A549 (cell line): ENCODE data around the gene TSPAN3. TPM values are rescaled to one million over a fixed set of nuclear protein-coding genes. Genes with fewer than 3 reads are reported as not detected.

Experiments
- ATAC-seq, 2 experiments: fragments of 200-7000 bp in 1 of 2; fragments of >200 bp in 1 of 2; cut with Nextera tagmentation in 1 of 2; cut with Tn5 transposase in 1 of 2; 3 replicates each; pipeline versions ENCODE4 v1.8.0 to v1.9.1; 2018 to 2020; ENCODE audit warnings: mild to moderate bottlenecking in 1 of 2, moderate library complexity in 1 of 2
- CTCF ChIA-PET: fragments of 300-600 bp; sonication (Branson Sonifier 250); formaldehyde crosslinking; extraction: SDS; loops from one replicate; lab custom pipeline; 2021; ENCODE audit warnings: antibody characterized with exemption, inconsistent platforms; lab: Yijun Ruan, JAX
- POLR2A ChIA-PET: fragments of 350-600 bp; formaldehyde crosslinking; extraction: SDS; loops from one replicate; lab custom pipeline; 2021; ENCODE audit warnings: antibody characterized with exemption, inconsistent platforms; lab: Yijun Ruan, JAX
- DNase-seq, 2 experiments: peaks; one replicate each; pipeline versions ENCODE4 v3.0.0 to v3.0.0-alpha.2; 2011 to 2016; ENCODE audit warnings: low read depth in 1 of 2, low spot score in 1 of 2
- FAIRE-seq: peaks from 2 replicates; lab custom pipeline; 2011; peaks lifted over from hg19 to GRCh38; lab: Jason Lieb, UNC
- H3K27ac ChIP-seq, 2 experiments: fragments of >200 bp; sonication (Bioruptor Twin); formaldehyde crosslinking; 3 replicates each; pipeline ENCODE4 v1.5.1; 2016 to 2017
- H3K4me1 ChIP-seq: fragments of >200 bp; sonication (Bioruptor Twin); formaldehyde crosslinking; 3 replicates; pipeline ENCODE4 v1.6.1; 2016
- H3K4me2 ChIP-seq: fragments of >200 bp; sonication (Bioruptor Twin); formaldehyde crosslinking; 3 replicates; pipeline ENCODE4 v1.6.1; 2016
- H3K4me3 ChIP-seq: fragments of >200 bp; sonication (Bioruptor Twin); formaldehyde crosslinking; 3 replicates; pipeline ENCODE4 v1.5.1; 2016
- H3K9me3 ChIP-seq: fragments of >200 bp; sonication (Bioruptor Twin); formaldehyde crosslinking; 3 replicates; pipeline ENCODE4 v1.6.1; 2016
- ATOH8 ChIP-seq: fragments of 250-450 bp; sonication (Bioruptor Pico); IDR thresholded peaks from 2 replicates; pipeline ENCODE4 v1.5.0; 2020; ENCODE audit warnings: low read depth, mild to moderate bottlenecking, moderate library complexity
- BHLHE40 ChIP-seq: IDR thresholded peaks from 2 replicates; pipeline ENCODE4 v1.6.1; 2012; ENCODE audit warnings: low read depth, low read length, inconsistent platforms
- CBX2 ChIP-seq: fragments of 200-600 bp; sonication (generic); IDR thresholded peaks from 2 replicates; pipeline ENCODE4 v1.6.1; 2016; ENCODE audit warnings: low read depth, mild to moderate bottlenecking, borderline replicate concordance
- E2F6 ChIP-seq: IDR thresholded peaks from 2 replicates; pipeline ENCODE4 v1.6.1; 2012; ENCODE audit warnings: low read depth, borderline replicate concordance
- EHF ChIP-seq: fragments of 250-450 bp; sonication (Bioruptor Pico); IDR thresholded peaks from 2 replicates; pipeline ENCODE4 v1.5.0; 2020; ENCODE audit warnings: mild to moderate bottlenecking
- EP300 ChIP-seq, 2 experiments: fragments of >200 bp; sonication (Bioruptor Twin); formaldehyde crosslinking; IDR thresholded peaks; 2 replicates in 1 of 2; 3 replicates in 1 of 2; pipeline ENCODE4 v1.6.1; 2016 to 2017
- FOXS1 ChIP-seq: fragments of 250-450 bp; sonication (Bioruptor Pico); IDR thresholded peaks from 2 replicates; pipeline ENCODE4 v1.5.0; 2020; ENCODE audit warnings: mild to moderate bottlenecking, moderate library complexity
- HOXB13 ChIP-seq: fragments of 250-450 bp; sonication (Bioruptor Pico); IDR thresholded peaks from 2 replicates; pipeline ENCODE4 v1.5.0; 2020; ENCODE audit warnings: low read depth, mild to moderate bottlenecking, moderate library complexity
- JUN ChIP-seq, 2 experiments: fragments of >200 bp; sonication (Bioruptor Twin); formaldehyde crosslinking; IDR thresholded peaks; 2 replicates in 1 of 2; 3 replicates in 1 of 2; pipeline ENCODE4 v1.6.1; 2016 to 2017
- JUNB ChIP-seq: fragments of >200 bp; sonication (Bioruptor Twin); formaldehyde crosslinking; IDR thresholded peaks from 2 replicates; pipeline ENCODE4 v1.6.1; 2016
- KDM5A ChIP-seq: fragments of 200-600 bp; sonication (generic); IDR thresholded peaks from 2 replicates; pipeline ENCODE4 v1.6.1; 2016; ENCODE audit warnings: antibody characterized with exemption, mild to moderate bottlenecking
- MAFK ChIP-seq: fragments of 450-650 bp; IDR thresholded peaks from 2 replicates; pipeline ENCODE4 v1.6.1; 2014; ENCODE audit not compliant: partially characterized antibody
- MAZ ChIP-seq: fragments of 150-350 bp; IDR thresholded peaks from 2 replicates; pipeline ENCODE4 v1.6.1; 2014; ENCODE audit warnings: antibody characterized with exemption, low read depth, low read length, borderline replicate concordance
- NFE2L2 ChIP-seq: fragments of 150-350 bp; conservative IDR thresholded peaks from 2 replicates; pipeline ENCODE4 v1.6.1; 2014; ENCODE audit warnings: low read length
- NPAS2 ChIP-seq: fragments of 250-450 bp; sonication (Bioruptor Pico); IDR thresholded peaks from 2 replicates; pipeline ENCODE4 v1.8.0; 2022; ENCODE audit warnings: mild to moderate bottlenecking, moderate library complexity, borderline replicate concordance
- NR3C1 ChIP-seq: fragments of >200 bp; sonication (Bioruptor Twin); formaldehyde crosslinking; IDR thresholded peaks from 3 replicates; pipeline ENCODE4 v1.6.1; 2017
- POLR2A ChIP-seq: IDR thresholded peaks from 2 replicates; pipeline ENCODE4 v1.6.1; 2012; ENCODE audit warnings: mild to moderate bottlenecking, low read length
- RCOR1 ChIP-seq: fragments of 150-350 bp; IDR thresholded peaks from 2 replicates; pipeline ENCODE4 v1.6.1; 2014; ENCODE audit warnings: antibody characterized with exemption, low read length, low read depth
- RFX5 ChIP-seq: fragments of 450-650 bp; IDR thresholded peaks from 2 replicates; pipeline ENCODE4 v1.7.1; 2014; ENCODE audit warnings: antibody characterized with exemption, mild to moderate bottlenecking, moderate library complexity
- TFCP2L1 ChIP-seq: fragments of 250-450 bp; sonication (Bioruptor Pico); IDR thresholded peaks from 2 replicates; pipeline ENCODE4 v1.5.0; 2021; ENCODE audit warnings: mild to moderate bottlenecking
- ZC3H11A ChIP-seq: fragments of 450-650 bp; IDR thresholded peaks from 2 replicates; pipeline ENCODE4 v1.6.1; 2014; ENCODE audit warnings: antibody characterized with exemption, mild to moderate bottlenecking
- ZNF302 ChIP-seq: fragments of 250-450 bp; sonication (Bioruptor Pico); IDR thresholded peaks from 2 replicates; pipeline ENCODE4 v1.9.0; 2021; ENCODE audit warnings: inconsistent platforms, mild to moderate bottlenecking, moderate library complexity
- ZSCAN20 ChIP-seq: fragments of 250-450 bp; sonication (Bioruptor Pico); IDR thresholded peaks from 2 replicates; pipeline ENCODE4 v1.8.0; 2022; ENCODE audit warnings: mild to moderate bottlenecking, moderate library complexity
- WGBS: methylation state at CpG from one replicate; pipeline ENCODE4 v1.1.6; 2017; ENCODE audit errors: missing lambda C conversion rate; 5-methylcytosine and 5-hydroxymethylcytosine counted together
- polyA plus RNA-seq, 4 experiments: library from polyadenylated mRNA; depleted of rRNA in 3 of 4; stranded (reverse); fragments of >200 nt; fragmentation: RNase III in 1 of 4; extraction: RNeasy Plus Mini Kit Qiagen cat#74134 plus additional on column Dnase treatment in 1 of 4; gene quantifications; 2 replicates in 3 of 4; 3 replicates in 1 of 4; pipeline ENCODE4 v1.2.3, GENCODE V29; 2011 to 2017
- TF ChIP-seq, protein P1 (sequence below): IDR thresholded peaks from 2 replicates; pipeline ENCODE4 v1.6.1; 2012
- TF ChIP-seq, protein P2 (sequence below): fragments of >200 bp; sonication (Bioruptor Twin); formaldehyde crosslinking; IDR thresholded peaks from 3 replicates; pipeline ENCODE4 v1.6.1; 2016
- TF ChIP-seq, protein P3 (sequence below): fragments of >200 bp; sonication (Bioruptor Twin); formaldehyde crosslinking; IDR thresholded peaks from 3 replicates; pipeline ENCODE4 v1.5.1; 2016

Gene TSPAN3
- polyA plus RNA-seq, 2 of the 4 experiments (the other 2 are of a cell fraction) = 362 to 636 TPM

- no peaks in the 10 kb centered on the region for H3K4me1 ChIP-seq
- no peak overlapping the region for H3K27ac ChIP-seq
- no peak overlapping the region for H3K4me2 ChIP-seq
- ATAC-seq (no peak), FAIRE-seq (no peak), DNase-seq (no peak)
- H3K4me3 ChIP-seq = no peak overlapping the region
- POLR2A ChIA-PET = no interaction called here
- CTCF ChIA-PET = interaction anchor here (0.6 to 6.6 kb wide), 6 partner anchors 8 to 606 kb away, joined by 3 to 76 read pairs (median 4); no protein-coding TSS in a partner anchor
- H3K9me3 ChIP-seq = no peaks in the 10 kb centered on the region
- no peak for TF ChIP-seq MAFK
- no peak for TF ChIP-seq EP300 (IDR thresholded peaks at IDR 0.05)
- TF ChIP-seq ATOH8 (CRISPR knock-in tag) = no peak
- TF ChIP-seq NR3C1 = no peak
- TF ChIP-seq, protein P1, sequence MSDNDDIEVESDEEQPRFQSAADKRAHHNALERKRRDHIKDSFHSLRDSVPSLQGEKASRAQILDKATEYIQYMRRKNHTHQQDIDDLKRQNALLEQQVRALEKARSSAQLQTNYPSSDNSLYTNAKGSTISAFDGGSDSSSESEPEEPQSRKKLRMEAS = no peak
- no peak for TF ChIP-seq HOXB13
- no peak for TF ChIP-seq ZSCAN20 (CRISPR knock-in tag)
- TF ChIP-seq NFE2L2 = no peak
- TF ChIP-seq, protein P2, sequence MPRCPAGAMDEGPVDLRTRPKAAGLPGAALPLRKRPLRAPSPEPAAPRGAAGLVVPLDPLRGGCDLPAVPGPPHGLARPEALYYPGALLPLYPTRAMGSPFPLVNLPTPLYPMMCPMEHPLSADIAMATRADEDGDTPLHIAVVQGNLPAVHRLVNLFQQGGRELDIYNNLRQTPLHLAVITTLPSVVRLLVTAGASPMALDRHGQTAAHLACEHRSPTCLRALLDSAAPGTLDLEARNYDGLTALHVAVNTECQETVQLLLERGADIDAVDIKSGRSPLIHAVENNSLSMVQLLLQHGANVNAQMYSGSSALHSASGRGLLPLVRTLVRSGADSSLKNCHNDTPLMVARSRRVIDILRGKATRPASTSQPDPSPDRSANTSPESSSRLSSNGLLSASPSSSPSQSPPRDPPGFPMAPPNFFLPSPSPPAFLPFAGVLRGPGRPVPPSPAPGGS = no peak
- no peak for TF ChIP-seq MAZ
- WGBS = 78% methylated on average over 12 of the region's 12 CpGs
These were observed 43.7 kb downstream of the TSPAN3 start for GRCh38 chr15:77027111-77027696.

DNA sequence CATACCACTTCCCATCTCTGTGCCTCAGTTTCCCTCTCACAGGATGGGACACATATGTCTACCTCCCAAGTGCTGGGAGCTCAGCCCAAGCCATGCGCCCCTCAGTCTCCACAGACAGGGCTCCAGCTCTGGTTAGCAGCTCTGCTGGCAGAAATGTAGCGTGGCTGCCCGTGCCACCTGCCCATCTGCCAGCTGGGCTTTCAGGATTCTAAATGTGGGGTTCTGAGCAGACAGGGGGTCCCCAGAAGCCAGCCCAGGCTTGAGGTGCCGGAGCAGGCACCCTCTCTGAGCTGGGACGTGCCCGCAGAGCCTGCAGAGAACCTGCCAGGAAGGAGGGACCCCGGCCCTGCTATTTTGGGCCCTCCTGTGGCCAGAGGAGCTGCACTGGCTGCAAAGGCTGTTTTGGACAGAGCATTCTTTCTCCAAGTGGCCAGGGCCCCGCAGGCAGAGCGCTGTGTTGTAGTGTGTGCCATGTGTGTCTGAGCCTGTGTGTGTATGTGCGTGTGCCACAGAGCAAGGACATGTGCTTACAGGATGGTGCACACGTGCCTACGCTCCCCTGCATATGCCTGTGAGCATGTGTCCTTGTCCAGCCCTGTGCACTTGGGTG lies 44.3 kb downstream of the TSPAN3 start:
- FAIRE-seq (no peak), DNase-seq (no peak), ATAC-seq (no peak; a peak in 1 of 6 replicates)
- ChIA-PET POLR2A (no interaction called here), CTCF (interaction anchor here (0.6 to 6.6 kb wide), 8 partner anchors 8 to 1418 kb away, joined by 3 to 76 read pairs (median 3); no protein-coding TSS in a partner anchor)
- TF ChIP-seq CBX2 = no peak
- H3K4me3 ChIP-seq = no peak overlapping the region
- H3K9me3 ChIP-seq = no peaks in the 10 kb centered on the region
- WGBS = 72% methylated on average over 11 of the region's 12 CpGs
- H3K4me2 ChIP-seq = no peak overlapping the region
- no peaks in the 10 kb centered on the region for H3K4me1 ChIP-seq
- no peak overlapping the region for H3K27ac ChIP-seq

GRCh38 chr15:77025941-77026411 lies 44.9 kb downstream of the TSPAN3 start:
- ChIA-PET POLR2A (no interaction called here), CTCF (interaction anchor here (0.7 to 6.6 kb wide), 10 partner anchors 8 to 607 kb away, joined by 3 to 76 read pairs (median 8); no protein-coding TSS in a partner anchor)

DNA sequence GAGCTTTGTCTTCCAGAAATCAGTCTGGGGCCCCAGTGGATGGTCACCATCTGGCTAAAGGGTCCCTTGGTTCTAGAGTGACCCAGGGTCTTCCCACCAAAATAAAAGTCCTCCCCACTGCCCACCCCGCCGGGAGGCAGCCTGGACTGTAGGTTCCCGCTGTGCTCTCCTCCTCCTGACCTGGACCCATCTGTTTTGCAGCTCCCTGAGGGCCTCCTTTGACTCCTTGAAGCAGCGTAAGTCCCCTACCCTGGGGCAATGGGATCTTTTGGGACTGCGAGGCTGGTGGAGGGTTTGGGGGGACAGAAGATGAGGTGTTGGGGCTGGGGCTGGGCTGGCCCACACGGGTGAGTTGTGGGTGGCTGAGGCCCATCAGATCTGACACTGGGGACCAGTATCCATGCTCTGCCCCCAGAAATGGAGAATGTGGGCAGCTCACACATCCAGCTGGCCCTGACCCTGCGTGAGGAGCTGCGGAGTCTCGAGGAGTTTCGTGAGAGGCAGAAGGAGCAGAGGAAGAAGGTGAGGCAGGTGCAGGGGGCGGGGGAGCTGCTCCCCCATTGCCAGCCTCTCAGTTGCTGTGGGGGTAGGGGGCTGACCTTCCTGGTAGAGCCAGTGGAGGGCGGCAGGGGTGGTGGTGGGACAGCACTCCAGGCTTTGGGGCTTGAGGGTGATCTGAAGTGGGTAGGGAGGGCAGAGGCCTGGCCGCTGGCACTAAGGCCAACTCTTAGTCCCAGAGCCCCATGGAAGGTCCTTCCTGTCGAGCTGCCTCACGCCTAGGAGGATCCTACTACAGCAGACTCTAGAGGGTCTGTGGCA lies 45.6 kb downstream of the TSPAN3 start:
- Histone ChIP-seq H3K4me3 (no peak overlapping the region), H3K27ac (no peak overlapping the region), H3K4me2 (no peak overlapping the region), H3K9me3 (no peaks in the 10 kb centered on the region), H3K4me1 (no peaks in the 10 kb centered on the region)
- FAIRE-seq (no peak), DNase-seq (no peak), ATAC-seq (no peak)
- CTCF ChIA-PET = interaction anchor here (0.6 to 6.6 kb wide), 22 partner anchors 10 to 605 kb away, joined by 3 to 76 read pairs (median 4); no protein-coding TSS in a partner anchor
- WGBS = 76% methylated on average over 14 of the region's 15 CpGs
- POLR2A ChIA-PET = no interaction called here
- TF ChIP-seq ZC3H11A (no peak), CBX2 (no peak), E2F6 (no peak), MAZ (no peak), RCOR1 (no peak), NPAS2 (no peak), BHLHE40 (no peak), KDM5A (no peak), NFE2L2 (no peak), ZNF302 (no peak), RFX5 (no peak), JUN (IDR thresholded peaks at IDR 0.05) (no peak)
- TF ChIP-seq, protein P3, sequence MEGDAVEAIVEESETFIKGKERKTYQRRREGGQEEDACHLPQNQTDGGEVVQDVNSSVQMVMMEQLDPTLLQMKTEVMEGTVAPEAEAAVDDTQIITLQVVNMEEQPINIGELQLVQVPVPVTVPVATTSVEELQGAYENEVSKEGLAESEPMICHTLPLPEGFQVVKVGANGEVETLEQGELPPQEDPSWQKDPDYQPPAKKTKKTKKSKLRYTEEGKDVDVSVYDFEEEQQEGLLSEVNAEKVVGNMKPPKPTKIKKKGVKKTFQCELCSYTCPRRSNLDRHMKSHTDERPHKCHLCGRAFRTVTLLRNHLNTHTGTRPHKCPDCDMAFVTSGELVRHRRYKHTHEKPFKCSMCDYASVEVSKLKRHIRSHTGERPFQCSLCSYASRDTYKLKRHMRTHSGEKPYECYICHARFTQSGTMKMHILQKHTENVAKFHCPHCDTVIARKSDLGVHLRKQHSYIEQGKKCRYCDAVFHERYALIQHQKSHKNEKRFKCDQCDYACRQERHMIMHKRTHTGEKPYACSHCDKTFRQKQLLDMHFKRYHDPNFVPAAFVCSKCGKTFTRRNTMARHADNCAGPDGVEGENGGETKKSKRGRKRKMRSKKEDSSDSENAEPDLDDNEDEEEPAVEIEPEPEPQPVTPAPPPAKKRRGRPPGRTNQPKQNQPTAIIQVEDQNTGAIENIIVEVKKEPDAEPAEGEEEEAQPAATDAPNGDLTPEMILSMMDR = no peak

More at GRCh38 chr15:77025941-77026411, 44.9 kb downstream of the TSPAN3 start:
- Histone ChIP-seq H3K9me3 (no peaks in the 10 kb centered on the region), H3K4me1 (no peaks in the 10 kb centered on the region), H3K4me2 (no peak overlapping the region), H3K27ac (no peak overlapping the region), H3K4me3 (no peak overlapping the region)
- ATAC-seq = no peak
- DNase-seq = no peak
- no peak for FAIRE-seq
- TF ChIP-seq FOXS1 (no peak), JUNB (no peak), BHLHE40 (no peak), POLR2A (no peak), EHF (CRISPR knock-in tag) (no peak), TFCP2L1 (CRISPR knock-in tag) (no peak), EP300 (IDR thresholded peaks at IDR 0.05) (no peak)
- WGBS = 55% methylated on average over 4 of the region's 4 CpGs
